Epithelial cell of prostate (primary cell): ENCODE data around the gene CREBBP.
A peak's percentile ranks its signal among the peaks of the same experiment; 100 is the strongest.

ENCODE experiments used
- DNase-seq: peaks from one replicate; pipeline ENCODE4 v3.0.0-alpha.2; 2011; ENCODE audit warnings: low read depth, low spot score
- H3K27ac ChIP-seq: fragments of 450-650 bp; 2 replicates; pipeline ENCODE4 v1.5.1; 2017; ENCODE audit warnings: mild to moderate bottlenecking

Gene CREBBP

DNA sequence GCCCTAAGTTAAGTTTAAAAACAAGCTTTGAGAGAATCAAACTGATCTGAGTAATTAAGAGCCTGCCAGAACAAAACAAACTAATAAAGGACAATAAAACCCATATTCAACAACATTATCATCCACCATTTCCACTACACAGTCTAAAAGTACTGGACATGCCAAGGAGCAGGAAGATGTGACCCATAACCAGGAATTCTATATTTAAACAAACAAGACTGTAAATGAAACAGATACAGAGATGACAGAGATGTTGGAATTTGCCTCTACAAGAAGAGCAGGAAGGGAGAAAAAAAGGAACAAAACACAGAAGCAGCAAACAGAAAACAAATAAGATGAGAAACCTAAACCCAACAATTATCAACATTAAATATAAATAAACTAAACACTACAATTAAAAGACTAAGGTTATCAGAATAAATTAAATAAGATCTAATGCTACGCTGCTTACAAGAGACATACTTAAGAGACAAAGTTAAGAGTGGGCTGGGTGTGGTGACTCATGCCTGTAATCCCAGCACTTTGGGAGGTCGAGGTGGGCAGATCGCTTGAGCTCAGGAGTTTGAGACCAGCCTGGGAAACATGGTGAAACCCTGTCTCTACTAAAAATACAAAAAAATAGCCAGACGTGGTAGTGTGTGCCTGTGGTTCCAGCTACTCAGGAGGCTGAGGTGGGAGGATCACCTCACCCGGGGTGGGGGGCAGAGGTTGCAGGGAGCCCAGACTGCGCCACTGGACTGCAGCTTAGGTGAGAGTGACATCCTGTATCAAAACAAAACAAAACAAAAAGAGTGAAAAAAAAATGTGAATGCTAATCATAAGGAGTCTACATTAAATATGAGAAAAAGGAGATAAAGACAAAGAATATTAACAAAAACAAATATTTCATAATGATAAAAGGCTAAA is 50.6 kb downstream of the CREBBP start:
- no peak overlapping the region for H3K27ac ChIP-seq
- no peak for DNase-seq

DNA sequence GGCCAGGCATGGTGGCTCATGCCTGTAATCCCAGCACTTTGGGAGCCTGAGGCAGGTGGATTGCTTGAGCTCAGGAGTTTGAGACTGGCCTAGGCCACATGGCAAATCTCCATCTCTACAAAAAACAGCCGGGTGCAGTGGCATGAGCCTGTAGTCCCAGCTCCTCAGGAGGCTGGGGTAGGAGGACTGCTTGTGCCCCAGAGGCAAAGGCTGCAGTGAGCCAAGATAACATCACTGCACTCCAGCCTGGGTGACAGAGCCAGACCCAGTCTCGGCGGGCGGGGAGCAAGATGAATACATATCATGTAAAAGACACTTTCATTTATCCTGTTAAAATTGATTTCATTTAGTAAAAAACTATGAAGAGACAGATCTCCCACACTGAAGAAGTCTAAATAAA is 54.6 kb downstream of the CREBBP start:
- no peak overlapping the region for H3K27ac ChIP-seq
- DNase-seq, result no peak

DNA sequence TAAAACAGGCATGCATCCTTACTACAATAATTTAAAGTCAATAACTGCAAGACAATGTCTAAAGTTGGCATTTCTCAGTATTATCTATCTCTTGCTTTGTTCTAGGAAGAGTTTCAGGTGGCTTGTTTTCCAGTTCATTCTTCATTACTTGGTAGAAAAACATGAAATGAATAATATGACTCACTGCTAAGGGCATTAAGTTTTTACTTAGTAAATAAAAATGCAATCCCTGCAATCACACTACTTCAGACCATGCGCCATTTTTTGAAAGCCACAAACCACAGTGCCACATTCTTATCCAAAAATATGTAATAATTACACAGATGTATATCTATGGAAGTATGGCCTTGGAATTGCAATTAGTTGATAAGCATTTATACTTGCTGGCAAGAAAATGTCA is 55.4 kb downstream of the CREBBP start:
- DNase-seq, result no peak
- peak overlapping the region; percentile 38 for H3K27ac ChIP-seq

DNA sequence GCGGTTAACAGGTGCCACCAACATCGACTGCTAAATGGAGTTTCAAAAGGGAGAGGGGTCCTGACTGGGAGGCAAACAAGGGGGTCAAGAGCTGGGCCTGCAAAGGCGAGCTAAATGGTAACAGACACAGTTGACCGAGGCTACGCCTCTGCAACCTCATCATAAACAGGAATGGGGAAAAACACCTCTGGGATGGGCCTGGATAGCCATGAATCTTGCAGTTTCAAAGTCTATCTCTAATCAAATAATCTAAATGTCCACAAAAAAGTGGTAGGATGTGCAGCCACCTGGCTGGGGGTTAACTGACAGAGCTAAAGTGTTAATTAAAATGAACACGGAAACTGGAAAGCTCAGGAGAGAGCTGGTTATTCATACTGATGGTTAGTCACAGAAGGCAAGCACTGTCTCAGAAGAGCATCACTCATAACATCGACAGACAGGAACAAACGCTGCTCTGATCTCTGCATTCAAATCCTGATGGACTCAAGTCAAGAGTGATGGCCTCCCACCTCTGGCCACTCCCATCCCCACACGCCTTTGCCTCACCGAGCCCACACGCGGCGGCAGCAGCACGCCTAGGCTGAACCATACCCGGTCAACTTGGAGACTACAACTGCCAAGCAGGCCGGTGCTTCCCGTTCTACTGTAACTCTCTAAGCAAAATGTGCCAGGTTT is 56.3 kb downstream of the CREBBP start:
- no peak for DNase-seq
- peak overlapping the region; percentile 38 for H3K27ac ChIP-seq

DNA sequence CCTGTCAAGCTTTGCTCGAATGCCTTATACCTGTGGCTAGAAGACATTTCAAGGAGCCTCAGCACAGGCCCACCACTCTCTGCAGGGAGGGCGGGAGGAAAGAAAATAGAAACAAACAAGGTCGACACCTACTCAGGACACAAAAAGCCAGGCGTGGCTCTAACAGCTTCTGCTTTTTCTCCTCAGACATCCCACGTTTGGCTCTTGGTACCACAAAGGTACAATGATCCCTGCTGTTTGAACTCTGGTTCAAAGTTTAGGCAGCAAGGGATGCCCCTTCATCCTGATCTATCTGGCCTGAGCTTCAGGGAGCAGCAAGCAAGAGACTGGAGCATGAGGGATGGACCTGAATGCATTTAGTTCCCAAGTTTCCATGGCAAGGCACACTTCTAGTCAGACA is 57.1 kb downstream of the CREBBP start:
- no peak overlapping the region for H3K27ac ChIP-seq
- DNase-seq, result no peak

DNA sequence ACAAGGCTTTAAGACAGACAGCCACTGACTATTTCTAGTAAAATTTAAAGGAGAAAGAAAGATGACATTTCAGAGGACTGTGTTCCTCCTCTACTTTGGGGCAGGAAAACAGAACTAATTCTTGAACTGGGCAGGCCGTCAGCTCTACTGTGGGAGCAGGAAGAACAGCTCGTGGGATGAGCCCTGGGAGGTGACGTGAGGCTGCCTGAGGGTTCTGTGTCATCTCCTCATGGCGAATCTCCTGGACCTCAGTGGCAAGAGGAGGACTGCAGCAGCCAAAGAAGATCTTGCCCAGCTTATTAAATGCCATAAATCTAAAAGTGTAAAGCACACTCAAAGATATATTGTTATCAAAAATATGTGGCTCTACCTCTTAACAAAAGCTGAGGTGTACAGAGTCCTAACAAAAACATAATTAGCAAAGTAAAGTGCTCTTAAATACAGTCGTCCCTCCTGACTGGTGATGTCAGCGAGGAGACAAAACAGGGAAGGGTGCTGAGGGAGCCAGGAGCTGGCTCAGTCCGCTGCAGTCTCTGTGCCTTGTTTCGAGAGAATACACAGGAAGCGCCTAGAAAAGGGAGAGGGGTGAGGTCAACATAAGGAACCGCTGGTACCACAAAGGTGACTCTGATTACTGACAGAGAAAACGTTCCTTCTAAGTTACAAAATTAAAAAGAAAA is 58.0 kb downstream of the CREBBP start:
- H3K27ac ChIP-seq, result no peak overlapping the region
- DNase-seq, result no peak

DNA sequence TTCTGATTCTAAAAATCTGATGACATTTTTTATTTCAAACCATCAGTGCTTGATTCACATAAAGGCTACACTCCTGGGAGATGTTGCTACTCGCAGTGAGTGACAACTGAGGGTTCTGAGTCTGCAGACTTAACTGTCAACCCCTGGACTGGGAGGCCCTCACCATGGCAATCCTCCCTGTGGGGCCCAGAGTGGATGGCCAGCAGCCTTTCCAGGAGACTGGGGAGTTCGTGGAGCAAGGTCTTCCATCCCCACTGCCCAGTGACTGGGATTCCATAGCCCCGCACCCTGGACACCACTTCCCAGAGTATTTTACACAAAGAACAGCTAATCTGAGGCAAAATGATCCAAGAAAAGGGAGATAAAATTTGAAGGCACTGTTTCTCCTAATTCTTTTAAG is 59.3 kb downstream of the CREBBP start:
- H3K27ac ChIP-seq, result no peak overlapping the region
- no peak for DNase-seq

DNA sequence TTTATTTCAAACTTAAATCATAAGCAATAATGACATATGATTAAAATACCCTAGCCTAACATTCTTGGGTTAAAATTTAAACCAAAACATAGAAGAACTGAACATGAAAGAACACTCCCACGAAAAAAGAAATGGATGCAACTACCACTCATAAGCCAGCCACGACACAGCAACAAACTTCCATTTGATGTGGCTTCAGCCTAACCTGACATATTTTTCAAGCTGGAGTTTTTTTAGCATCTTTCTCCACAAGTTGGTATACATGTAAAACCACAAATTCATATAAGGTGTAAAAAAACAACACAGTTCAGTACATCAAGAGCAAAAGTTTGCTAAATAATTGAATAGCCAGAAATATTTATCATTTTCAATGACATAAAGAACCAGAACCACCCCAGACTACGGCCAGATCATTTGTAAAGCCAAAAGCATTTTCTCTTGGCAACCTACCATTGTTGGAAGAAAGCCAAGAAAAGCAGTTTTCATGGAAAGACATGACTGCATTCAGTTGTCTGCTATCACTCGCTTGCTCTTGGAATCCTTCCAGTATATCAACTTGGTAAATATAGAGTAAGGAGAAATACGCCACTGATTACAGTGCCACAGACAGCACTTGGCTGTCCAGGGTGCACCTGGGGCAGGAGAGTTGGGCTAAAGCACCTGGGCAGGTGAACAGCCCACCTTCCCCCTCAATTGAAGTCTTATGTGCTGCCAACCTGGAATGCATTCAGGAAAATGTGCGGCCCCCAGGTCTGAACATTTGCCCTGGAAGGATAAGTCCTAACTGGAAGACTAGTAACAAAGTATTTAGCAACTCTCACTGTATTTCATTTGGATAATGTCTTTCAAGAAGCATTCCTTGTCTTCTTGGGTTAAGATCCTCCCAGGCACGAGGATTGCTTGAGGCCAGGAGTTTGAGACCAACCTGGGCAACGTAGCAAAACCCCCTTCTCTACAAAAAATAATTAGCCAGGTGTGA is 60.5 kb downstream of the CREBBP start:
- no peak overlapping the region for H3K27ac ChIP-seq
- DNase-seq, result peak; percentile 40

DNA sequence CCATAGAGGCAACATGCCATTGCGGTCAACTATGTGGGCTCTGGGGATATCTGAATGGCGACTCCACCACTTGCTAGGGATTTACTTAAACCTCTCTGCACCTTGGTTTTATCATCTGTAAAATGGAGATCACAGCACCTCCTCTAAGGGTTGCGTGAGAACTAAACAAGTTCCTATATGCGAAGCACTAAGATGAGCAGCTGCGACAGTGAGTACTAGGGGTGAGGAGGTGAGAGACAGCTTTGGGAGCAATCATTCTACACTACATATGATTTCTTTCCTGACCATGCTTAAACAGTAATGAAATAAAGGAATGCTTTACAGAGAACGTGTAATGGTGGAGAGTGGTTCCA is 61.4 kb downstream of the CREBBP start:
- no peak for DNase-seq
- no peak overlapping the region for H3K27ac ChIP-seq

DNA sequence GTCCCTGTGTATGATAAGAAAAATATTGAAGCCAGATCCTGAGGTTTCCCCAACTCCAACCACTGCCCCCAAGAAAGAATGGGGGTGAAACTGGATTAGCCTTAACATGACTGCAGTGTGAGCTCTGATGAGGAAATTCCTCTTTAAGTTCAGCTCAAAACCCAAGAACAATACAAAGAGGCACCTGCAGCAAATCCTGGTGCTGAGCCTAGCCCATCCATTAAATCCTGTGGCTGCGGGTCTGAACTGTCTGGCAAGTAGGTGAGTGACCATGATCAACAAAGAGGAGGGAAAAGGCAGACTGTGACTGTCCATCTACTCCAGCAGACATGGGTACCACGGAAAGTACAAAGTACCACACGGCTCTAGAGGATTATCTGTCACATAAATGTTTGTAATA is 64.2 kb downstream of the CREBBP start:
- no peak overlapping the region for H3K27ac ChIP-seq
- no peak for DNase-seq

DNA sequence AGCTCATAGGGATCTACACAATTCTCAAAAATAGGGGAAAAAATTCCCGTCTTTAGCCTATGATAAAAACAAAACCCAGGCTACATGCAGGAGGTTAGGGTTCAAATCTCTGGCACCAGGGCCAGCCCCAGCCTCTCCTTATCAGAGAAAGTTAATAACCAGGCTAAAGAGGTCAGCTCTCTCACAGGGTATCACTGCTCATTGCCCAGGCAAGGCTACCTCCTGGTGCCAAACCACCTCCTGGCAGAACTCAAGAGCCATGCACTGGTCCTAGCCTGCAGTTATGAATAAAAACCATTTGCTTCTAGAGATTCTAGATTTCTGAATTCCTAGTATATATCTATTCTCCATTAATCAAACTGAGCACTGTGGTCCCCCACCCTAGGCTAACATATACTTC is 65.8 kb downstream of the CREBBP start:
- no peak for DNase-seq

DNA sequence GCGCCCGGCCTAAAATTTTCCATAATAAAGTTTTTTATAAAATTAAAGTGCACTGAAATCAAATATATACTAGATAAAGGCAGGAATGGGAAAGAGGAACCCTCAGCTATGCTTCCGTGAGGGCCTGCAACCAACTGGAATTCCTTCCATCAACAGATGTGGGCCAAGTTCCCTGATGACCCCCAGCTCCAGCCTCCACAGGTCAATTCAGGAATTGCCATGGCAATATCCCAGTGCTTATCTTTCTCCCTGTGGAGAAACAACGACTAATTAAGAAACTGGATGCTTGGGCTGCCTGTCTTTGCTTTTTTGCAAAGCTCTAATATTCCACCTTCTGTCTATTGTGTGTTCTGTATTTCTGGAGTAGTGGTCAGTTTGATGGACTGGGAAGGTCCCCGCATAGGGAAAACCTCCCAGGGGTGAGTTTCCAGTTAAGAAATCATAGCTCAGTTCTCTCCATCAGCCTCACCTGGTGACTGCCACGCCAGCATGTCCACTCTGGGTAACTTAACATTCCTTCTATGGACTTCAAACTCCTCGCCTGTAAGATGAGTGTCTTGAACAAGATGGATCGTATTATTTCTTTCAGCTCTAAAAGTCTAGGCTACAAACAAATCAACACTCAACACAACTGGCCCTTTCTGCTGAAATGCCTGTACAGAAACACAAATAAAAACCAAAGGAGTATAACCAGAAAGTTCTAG is 67.9 kb downstream of the CREBBP start:
- DNase-seq, result no peak
- H3K27ac ChIP-seq, result no peak overlapping the region

More for the DNA sequence above, 65.8 kb downstream of the CREBBP start:
- no peak overlapping the region for H3K27ac ChIP-seq

DNA sequence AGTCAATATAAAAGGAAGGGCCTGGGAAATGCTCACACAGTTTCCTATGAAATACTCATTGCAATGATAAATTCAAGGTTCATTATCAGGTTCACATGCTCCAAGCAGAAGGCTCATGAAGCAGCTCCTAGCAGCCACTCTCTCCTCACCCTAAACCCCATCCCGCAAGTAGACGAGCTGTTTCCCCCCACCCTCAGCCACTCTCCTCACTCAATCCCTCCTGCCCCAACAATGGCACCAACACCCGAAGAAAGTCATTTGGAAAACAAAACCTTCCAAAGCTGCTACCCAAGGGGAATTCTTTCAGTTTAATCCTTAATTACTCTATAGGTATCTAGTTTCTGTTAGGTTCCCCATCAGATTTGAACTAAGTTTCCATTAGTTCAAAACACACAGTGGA is 69.7 kb downstream of the CREBBP start:
- no peak for DNase-seq
- H3K27ac ChIP-seq, result no peak overlapping the region

DNA sequence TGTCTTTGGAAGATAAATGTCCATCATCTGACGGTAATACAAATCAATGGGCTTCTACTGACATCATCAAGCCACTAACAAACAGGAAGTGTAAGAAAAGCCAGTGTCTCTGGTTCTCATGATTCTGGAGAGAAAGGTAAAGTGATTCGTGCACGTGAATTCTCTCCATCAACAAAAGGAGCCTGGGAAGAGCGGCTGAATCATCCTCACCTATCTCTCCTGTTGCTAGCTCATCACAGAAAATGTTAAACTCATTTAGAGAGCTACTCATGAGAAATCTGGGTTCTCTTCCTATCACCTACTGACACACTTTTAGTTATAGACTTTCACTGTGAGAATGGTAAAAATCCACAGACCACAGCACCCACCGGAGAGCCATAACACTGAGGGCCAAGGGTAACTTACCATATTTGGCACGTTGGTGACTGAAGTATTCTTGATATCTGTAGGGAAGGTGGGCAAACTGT is 70.3 kb downstream of the CREBBP start:
- H3K27ac ChIP-seq, result no peak overlapping the region
- DNase-seq, result no peak

DNA sequence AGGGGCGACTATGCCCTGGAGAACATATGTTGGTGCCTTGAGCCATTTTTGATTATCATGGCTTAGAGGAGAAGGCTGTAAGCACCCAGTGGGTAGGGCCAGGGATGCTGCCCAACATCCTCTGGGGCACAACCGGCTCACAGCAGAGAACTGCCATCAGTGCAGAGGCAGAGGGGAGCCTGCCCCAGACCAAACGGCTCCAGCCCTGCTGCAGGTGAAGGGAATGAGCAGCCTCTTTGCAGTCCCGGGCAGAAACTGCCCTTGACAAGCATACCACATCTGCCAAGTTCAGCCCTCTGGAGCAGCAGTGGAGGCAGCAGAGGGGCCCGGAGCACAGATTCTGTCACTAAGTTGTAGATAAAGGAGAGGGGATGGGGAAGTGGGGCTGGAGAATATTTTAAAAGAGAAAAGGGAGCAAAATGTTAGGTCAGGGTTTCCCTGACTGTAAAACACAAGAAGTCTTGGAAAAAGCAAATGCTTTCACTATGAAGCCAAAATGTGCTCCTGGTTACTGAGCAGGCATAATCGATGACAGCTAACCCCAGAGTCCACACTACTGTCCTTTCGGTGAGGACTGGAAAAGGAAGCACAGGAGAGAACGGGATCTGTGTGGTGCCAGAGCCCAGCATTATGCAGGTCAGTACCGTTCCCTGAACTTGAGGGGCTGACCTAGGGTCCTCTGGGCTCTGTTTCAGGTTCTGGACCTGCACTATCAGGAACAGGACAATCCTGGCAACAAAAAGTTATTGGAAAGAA is 72.0 kb downstream of the CREBBP start:
- no peak overlapping the region for H3K27ac ChIP-seq
- no peak for DNase-seq

DNA sequence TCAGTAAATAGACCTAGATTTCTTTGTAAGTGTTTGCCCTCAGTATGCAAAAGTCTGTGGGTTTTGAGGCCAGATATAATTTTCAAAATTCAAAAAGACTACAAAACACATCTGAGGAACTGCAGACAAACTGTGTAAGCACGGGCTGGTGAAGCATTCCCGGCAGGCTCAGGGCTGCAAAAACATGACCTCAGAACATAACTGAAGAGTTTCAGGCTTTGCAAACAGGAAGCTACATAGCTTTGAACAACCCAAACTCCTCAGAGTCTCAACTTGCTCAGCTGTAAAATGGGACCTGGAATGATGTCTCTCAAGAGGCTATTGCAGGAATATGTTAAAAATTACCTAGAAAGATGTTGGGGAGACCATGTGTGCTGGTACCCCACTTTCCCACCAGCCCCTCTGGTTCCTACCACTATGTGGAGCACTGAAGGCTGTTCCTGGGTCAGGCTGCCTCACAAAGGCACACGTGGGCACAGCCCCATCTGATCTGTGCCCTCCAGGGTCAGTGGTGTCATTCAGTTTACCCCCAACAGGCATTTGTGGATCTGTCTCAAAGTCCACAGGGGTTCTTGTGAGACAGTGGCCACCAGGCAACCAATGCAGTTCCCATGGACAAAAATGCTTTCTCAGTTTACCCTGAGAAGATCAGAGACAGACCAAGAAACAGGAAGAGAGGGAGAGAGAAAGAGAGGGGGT is 72.9 kb downstream of the CREBBP start:
- DNase-seq, result no peak

DNA sequence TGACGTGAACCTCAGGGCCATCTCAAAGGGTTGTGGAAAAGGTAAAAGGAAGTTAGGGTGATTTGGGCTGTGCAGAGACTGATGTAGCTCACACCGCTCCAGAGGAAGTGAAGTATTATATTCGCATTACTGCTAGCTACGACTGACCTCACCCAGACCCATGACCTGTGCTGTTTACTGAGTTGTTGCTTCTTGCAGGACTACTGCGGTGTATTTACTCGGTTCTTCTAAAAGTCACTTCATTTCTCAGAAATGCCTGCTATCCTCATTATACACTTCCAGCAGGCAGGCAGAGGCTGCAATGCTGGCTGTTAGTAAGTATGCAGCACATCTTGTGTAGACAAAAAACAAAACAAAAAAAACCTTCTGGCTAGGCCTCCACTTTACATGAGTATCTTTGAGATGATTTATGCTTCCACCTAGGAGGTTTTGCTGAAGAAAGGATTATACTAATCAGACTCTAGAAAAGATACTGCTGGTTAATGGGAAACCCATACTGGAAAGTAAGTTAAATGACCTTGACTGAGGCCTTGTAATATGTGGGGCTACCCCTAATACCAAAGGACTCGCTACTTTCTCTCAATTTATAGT is 76.0 kb downstream of the CREBBP start:
- DNase-seq, result no peak
- H3K27ac ChIP-seq, result no peak overlapping the region

More for the DNA sequence above, 72.9 kb downstream of the CREBBP start:
- no peak overlapping the region for H3K27ac ChIP-seq
